H1 (cell line): Measurements from ENCODE around the gene MCF2L. TPM values are rescaled to one million over a fixed set of nuclear protein-coding genes. Genes with fewer than 3 reads are reported as not detected.

ENCODE experiments used
- SIN3A ChIP-seq, 2 experiments: IDR thresholded peaks in 1 of 2; conservative IDR thresholded peaks in 1 of 2; 2 replicates each; pipeline ENCODE4 v1.6.1; 2011 to 2012; ENCODE audit warnings: low read length in 2 of 2, improper control_type of control experiment in 1 of 2, low read depth in 1 of 2, mild to moderate bottlenecking in 1 of 2
- TCF12 ChIP-seq: IDR thresholded peaks from 2 replicates; pipeline ENCODE4 v1.6.1; 2011; ENCODE audit warnings: low read depth, mild to moderate bottlenecking, low read length
- polyA plus RNA-seq, 7 experiments: library from polyadenylated mRNA; depleted of rRNA in 3 of 7; stranded (reverse) in 5 of 7; unstranded in 2 of 7; fragments of >200 nt in 5 of 7; fragments of 200-250 nt in 2 of 7; gene quantifications; 1 replicate in 5 of 7; 2 replicates in 1 of 7; 4 replicates in 1 of 7; pipeline versions ENCODE4 v1.2.1 to v1.2.3, GENCODE V29; 2011 to 2013; ENCODE audit warnings: missing spikeins in 2 of 7, mixed read lengths in 2 of 7
- total RNA-seq: library from RNA; stranded (reverse); fragmentation: NEBNext Ultra II Directional; extraction: Animal tissue kit (Norgen Biotek cat#: 25700); gene quantifications from 2 replicates; pipeline ENCODE4 v1.2.1, GENCODE V29; 2021
- TF ChIP-seq, protein P1 (sequence below): IDR thresholded peaks from 2 replicates; pipeline ENCODE4 v1.6.1; 2012; ENCODE audit warnings: inconsistent platforms

The MCF2L gene
- total and polyA plus RNA-seq, 2 of the 8 experiments (the other 6 are each of a cell fraction or from before 2014, with no cell fraction given): 10.1 to 24.4 TPM

GRCh38 chr13:113145911-113146598 lies 177.0 kb downstream of the MCF2L start (continued):
- TF ChIP-seq TCF12: no peak
- TF ChIP-seq, protein P1, sequence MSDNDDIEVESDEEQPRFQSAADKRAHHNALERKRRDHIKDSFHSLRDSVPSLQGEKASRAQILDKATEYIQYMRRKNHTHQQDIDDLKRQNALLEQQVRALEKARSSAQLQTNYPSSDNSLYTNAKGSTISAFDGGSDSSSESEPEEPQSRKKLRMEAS: no peak
- no peak for TF ChIP-seq SIN3A (conservative IDR thresholded peaks at IDR 0.05 in 1 of 2, IDR thresholded peaks at IDR 0.05 in 1 of 2; ENCODE audit: low read depth in 1 of 2, low read length in 2 of 2)
